SW 1271 (cell line): ENCODE data around the gene CEP164.
"Not testable (repeated sequence)": the region's sequence is repeated elsewhere in the genome, so short reads cannot be mapped to it uniquely, and the experiment has no call there.

Source experiments
- DNase-seq, 2 experiments: peaks; one replicate each; lab custom pipeline; 2025; lab: John Stamatoyannopoulos, UW

The CEP164 gene

DNA sequence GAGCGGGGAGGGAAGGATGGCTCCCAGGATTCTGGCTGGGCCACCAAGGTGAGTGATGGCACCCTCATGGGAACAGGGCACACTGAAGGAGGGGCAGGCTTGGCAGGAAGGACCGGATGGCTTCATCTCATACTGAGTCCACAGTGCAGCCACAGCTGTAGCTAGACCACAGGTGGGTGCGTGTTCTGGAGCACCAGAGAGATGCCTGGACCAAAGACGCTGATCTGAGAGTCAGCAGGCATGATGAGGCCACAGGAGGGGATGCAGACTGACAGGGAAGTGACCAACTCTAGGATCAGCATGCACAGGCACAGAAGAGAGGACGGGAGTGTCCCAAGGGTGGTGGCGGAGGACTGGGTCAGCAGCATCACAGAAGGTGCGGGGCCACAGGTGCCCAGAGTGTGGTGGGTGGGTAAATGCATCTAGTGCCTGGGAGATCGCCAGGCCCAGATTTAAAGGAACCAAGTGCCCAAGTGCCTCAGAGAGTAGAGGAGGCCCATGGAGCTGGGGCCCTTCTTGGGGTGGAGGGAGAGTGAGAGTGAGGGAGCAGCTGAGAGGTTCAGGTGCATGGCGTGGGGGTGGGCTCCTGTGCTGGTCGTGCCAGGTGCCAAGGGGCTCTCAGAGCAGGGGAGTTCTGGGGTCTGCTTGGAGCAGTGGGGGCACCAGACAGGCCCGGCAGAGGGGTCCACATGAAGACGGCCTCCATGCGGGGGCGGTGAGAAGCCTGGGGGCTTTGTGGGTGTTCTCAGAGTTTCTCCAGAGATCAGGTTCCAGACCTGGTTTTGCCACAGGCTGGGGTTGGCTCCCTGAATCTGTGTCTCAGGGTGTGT, 113.7 kb downstream of the CEP164 start:
- no peak for DNase-seq

DNA sequence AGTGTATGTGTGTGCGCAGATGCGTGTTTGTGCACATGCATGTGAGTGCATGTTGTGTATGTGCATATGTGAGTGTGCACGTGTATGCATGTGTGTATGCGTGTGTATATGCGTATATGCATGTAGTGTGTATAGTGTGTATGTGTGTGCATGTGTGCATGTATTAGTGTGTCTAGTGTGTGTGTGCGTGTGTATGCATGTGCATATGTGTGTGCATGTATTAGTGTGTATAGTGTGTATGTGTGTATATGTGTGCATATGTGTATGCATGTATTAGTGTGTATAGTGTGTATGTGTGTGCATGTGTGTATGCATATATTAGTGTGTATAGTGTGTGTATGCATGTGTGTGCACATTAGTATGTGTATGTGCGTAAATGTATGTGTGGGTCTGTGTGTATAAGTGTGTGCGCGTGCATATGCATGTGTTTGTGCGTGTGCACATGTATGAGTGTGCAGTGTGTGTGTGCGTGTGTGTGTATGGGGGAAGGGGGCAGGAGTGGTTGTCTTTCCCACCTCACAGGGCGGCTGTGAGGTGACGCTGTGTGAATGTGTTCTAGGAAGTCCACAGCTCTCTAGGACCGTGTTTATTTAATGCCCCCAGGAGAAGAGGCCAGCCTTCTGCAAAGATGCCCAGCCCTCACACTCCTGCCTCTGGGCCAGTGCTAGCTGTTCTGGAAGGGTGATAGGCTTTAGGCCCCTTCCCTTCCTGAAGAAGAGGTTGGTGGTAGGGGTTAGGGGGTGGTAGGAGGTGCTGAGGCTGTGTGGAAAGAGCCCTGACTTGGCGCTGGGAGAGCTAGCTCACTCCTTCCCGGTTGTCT, 114.6 kb downstream of the CEP164 start:
- DNase-seq, result no peak

DNA sequence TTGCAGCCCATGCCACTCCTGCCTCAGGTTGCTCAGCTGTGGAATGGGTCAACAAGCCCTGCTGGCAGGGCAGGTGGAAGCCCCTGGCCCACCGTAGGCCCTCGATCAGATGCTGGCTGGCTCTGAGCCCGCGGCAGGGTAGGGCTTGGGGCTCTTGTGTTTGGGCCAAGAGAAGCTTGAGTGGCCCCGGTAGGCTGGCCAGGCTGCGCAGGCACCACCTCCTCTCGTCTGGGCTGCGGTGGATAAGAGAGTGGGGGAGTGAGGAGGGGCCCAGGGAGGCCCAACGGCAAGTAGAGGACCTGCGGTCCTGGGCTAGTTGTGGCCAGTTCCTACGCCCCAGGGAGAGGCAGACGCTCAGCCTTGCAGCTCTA, 115.2 kb downstream of the CEP164 start:
- DNase-seq, result no peak

DNA sequence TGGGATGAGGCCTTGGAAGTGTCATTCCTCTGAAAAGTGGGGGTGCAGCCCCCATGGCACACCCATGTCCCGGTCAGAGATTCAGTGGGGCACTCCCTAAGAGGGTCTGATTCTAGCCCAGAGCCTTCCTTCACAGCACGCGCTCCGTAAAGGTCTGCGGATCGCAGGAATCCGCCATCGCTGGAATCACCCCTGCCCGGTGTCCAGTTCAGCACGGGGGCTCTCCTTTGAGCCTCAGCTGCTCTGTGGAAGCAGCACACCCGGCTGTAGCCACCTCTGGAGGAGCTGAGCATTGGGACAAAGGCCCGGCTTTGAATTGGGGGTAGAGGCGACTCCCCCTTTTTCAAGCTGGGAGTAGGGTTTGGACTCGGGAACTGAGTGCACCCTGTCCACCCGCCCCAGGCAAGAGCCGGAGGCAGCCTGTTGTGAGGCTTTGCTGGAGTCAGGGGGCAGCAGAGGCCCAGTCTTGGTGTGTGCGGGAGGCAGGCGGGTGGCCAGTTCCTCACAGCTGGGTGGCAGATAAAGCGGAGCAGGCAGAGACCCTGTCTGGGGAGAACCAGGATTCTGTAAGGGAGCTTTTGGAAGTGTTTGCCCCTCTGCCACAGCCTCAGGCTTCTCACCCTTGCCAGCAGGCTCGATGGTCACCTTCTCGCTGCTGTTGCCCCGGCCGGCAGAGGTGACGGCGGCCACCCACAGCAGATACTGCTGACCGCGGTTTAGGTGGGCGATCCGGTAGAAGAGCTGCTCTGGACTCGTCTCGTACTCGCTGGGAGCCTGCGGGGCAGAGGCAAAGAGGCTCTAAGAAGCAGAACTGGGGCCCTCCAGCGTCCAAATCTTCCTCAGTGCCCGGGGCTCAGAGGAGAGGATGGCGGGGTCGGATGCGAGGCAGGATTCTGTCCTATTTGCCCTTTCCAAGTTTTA, 115.9 kb downstream of the CEP164 start:
- no peak for DNase-seq

DNA sequence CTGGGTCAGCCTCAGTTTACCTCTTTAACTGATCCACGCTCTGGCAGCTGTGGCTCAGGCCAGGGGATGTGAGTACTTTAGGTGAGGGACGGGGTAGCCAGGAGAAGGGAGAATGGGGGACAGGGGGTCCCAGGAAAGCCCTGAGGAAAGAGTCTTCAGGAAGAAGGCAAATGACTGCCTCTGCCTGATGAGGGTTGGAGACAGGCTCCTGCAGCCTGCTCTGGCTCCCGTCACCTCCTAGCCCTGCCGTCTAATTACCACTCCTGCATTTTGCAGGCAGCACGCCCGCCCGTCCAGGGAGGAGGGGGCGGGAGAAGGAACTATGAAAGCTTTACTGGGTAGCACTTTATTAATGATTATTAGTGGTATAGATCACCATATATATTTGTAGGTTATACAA, 116.6 kb downstream of the CEP164 start:
- DNase-seq, result no peak

DNA sequence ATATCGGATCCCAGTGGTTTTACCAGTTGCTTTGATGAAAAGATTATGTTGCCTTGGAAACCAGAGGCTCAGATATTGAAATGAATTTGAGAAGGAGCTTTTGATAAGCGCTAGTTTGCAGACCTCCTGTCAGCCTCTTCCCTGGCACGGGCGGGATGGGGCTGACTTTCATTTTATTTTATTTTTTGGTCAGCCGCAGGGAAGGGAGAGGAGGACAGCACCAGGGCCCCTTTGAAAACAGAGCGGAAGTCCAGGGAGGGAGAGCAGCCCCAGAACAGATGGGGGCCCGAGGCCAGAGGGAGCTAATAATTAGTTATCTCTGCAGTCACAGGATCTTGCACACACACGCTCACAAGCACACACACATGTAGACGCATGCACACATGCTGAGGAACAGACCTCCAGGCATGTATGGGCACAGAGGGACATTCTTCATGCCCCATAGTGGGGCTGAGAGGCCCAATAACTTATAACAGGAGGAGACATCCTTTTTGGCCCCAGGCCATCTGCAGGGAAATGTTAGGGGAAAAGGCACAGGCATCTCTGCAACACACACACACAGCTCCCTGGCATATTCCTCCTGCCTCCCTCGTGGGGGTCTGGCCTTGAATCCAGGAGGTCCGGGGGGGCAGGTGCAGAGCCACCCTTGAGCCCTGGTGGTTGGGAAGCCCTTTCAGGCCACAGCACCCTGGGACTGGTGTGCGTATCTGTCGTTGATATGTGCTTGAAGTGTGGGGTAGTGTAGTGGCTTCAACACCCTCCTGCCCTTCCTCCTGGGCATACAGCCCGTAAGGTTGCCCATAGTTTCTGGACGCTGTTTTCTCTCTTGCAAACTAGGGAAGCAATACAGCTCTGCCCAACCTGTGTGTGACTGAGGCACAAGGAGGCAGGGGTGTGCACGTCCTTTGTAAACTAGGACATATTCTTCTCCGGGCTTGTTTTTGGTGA, 117.3 kb downstream of the CEP164 start:
- no peak for DNase-seq

DNA sequence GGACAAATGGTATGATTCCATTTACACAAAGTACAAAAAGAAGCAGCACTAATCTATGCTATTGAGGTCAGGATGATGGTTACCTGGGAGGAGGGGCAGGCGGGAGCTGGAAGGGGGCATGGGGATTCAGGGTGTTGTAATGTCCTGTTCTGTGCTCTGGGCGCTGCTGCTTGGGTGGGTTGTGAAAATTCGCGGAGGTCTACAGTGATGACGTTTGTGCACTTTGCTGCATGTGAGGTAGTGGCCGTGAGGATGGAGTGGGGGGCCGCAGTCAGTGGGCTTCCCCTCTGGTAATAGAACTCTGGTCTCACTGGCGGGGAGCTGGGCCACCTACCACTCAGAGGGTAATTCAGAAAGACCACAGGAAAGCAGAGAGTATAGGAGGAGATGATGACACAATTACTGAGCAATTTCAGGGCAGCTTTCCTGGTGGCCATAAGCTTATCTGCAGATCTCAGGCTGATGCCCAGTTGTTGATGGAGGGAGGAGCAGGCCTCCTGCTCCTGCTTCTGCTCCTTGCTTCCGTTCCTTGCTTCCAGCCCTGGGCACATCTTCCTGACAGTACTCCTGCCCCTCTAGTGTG, 121.5 kb downstream of the CEP164 start:
- DNase-seq, result no peak

DNA sequence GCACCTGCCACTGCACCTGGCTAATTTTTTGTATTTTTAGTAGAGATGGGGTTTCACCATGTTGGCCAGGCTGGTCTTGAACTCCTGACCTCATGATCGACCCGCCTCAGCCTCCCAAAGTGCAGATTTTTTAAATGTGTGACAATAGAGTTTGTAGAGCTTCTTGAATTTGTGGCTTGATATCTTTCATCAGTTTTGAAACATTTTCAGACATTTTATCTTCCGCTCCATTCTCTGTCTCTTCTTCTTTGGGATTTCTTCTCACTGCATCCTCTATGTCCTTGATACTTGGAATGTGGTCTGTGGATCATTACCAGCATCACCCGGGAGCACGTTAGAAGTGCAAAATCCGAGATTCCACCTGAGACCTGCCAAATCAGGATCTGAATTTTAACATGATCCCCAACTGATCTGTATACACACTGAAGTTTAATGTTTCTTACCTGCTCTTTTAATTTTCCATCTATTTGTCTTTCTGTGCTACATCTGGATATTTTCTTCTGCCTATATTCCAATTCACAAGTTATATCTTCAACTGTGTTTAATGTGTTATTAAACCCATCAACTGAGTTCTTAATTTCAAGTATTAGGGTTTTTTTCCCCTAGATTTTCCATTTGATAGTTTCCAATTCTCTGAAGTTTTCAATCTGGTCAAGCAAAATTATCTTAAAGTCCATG, 126.4 kb downstream of the CEP164 start:
- DNase-seq, result no peak

DNA sequence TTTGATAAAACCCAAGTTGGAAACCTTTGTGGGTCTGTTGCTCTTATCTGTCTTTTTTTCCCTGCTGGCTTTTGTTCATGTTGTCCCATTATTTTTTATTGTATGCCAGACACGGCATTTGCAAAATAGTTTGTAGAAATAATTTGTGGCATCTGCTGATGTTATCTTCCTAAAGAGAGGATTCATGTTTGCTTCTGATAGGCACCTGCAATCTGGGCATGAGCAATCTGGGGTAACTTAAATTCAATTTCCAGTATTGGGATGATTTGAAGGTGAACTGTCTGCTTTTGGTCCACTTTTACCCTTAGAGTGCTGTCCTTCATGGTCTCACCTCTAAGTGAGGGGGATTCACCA, 126.9 kb downstream of the CEP164 start:
- no peak for DNase-seq

DNA sequence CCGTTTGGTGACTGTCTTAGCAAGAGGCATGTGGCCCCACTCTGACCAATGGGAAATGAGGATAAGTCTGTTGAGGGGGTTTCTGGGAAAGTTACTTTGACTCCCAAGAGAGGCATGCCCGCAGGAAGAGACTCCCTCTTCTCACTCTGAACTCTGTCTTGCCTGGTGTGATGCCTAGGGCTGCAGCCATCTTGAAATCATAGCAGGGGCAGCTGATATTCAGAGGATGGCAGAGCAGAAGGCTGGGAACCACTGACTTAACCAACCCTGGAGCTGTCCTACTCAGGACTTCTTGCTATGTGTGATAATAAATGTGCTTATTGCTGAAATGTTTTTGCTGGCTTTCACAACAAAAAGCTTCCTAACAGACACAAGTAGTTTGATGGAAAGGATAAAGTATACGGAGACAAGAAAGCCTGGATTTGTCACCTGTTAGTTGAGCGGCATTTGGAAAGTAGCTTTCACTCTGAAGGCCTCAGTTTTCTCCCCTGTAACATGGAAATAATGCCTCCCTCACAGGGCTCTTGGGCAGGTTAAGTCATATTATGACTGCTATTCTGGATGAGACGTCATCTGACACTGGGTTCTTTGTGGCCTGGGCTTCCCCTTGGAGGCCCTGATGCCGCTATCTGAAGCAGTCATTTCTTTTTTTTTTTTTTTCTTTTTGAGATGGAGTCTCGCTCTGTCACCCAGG, 128.5 kb downstream of the CEP164 start:
- no peak for DNase-seq

DNA sequence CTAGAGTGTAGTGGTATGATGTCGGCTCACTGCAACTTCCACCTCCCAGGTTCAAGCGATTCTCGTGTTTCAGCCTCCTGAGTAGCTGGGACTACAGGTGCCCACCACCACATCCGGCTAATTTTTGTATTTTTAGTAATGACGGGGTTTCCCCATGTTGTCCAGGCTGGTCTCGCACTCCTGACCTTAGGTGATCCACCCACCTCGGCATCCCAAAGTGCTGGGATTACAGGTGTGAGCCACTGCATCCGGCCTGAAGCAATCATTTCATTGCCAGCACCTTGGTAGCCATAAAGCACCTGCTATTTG, 129.0 kb downstream of the CEP164 start:
- not testable (repeated sequence) for DNase-seq

DNA sequence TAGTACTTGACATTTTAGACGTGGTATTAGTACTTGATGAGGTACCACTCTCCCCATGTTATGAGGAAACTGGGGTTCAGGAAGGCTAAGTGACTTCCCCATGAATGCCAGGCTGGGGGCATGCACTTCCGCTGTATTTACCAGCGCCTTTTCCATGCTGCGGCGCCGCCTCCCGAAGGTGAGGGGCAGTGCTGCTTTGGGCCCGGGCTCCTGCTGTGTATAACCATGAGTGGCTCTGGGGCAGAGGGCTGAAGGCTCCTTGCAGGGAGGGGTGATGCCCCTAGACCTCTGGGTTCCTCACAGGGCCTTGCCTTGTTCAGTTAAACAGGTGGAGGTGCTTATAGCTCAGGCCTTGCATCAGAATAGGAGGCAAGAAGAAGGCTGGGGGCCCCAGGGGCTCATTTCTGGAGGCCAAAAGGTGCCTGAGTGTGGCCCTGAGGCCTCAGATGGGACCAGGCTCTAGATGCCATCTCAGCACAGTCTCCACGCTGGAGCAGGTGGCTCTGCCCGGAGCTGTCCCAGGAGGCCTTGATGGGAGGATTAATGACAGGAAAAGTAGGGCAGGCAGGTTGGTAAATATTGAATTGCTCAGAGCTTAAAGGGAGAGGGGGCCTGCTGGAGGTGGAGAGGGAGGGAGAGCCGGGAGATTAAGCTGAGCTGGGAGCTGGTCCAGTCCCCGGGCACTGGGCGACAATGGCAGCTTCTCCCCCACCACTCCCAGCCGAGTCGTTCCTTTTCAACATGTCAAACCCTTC, 129.6 kb downstream of the CEP164 start:
- DNase-seq, result no peak

DNA sequence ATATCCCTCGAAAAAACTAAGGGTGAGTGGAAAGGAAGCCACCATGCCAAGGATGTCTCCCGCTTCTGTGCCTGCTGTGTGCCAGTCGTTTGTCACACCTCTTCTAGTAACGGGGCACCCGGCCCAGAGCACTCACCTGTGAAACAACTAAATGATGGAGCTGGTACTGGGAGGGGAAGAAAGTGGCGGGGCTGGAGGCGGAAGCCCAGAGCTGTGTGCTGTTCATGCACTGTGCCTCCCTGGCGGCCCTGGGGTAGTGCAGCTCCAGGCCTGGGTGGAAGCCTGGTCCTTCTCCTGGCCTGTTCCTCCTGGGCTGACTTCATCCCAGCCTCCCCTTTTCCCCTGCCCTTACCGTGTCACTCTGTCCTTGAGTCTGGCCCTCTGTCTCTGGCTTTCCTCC, 130.2 kb downstream of the CEP164 start:
- no peak for DNase-seq

DNA sequence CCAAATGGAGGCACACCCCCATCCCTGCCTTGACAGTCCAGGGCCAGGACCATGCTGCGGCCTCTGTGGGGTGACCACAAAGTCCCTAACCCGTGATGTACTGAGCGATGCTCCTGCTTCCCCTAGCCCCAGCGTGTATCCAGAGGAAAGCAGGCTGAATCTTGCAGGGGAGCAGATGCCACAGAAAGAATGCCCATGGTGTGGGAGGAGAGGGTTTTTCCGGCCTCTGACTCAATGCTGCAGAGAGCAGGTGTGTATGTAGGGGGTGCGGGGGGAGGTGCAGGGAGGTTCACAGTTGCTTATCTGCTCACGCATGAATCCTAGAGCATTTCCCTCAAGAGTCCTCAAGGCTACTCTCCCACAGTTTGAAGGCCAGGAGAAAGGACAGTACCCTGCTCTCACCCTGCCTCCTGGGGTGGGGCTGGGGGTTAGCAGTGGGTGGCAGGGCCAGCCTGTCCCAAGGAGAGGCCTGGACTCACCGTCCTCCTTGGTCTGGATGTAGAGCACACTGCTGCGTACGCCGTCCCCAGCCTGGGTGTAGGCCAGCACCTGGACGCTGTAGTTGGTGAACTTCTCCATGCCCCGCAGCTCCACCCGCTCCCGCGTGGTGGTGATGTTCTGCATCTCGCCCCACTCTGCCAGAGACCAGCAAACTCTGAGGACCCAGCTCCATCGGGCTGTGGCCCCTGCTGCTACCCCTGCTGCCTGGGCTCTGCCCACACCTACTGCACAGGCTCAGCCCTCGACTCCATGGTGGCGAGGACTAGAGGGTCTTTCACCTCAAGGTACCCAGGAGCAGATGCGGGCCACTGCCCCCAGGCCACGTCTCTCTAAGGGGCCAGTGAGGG, 130.8 kb downstream of the CEP164 start:
- DNase-seq, result no peak

DNA sequence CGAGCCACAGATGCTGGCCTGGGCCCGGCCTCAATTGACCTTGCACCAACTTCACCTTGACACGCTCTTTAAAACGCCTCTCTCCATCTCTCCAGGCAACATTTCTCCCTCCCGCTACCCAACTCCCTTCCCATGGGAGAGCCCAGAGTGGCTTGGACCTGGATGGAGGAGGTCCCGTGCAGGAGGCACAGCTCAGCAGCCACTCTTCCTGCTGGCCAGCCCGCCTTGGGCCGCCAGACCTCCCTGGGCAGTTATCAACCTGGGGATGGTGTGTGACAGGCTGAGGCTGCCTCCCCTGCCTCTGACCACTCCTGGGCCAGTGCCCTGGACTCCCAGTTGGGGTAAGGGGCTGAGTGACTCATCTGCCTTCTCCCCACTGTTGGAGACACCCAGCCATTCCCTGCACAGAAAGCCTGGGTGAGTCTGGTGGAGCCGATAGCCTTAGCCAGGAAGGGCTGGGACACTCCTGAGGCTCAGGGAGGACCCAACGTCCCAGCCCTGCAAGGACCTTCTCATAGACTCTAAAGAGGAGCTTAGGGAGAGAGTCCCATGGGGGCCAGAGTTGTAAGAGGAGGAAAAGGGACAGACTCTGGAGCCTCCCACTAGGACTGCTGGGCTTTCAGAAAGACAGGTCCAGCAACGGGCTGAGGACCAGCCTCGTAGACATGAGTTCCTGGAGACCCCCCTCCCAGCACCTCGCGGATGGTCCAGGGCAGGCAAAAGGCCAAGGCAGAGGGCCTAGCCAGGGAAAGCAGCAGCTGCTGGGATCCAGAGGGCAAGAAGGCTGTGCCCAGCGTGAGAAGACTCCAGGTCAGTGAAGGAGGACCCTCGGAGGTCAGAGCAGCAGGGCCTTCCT, 131.7 kb downstream of the CEP164 start:
- no peak for DNase-seq

DNA sequence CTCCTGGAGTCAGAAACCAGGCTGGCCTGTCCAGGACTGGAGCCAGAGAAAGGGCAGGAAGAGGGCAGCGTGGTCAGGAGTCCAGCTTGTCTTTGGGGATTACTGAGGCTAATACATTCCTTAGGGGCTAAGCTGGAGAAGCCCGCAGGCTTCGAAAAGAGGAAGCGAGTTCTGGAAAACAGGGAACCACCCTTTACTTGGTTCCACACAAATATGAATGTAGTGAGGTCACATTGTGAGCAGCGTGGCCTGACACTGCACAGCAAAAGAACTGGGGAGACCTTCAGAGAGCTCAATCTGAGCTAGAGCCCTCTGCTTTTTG, 132.3 kb downstream of the CEP164 start:
- no peak for DNase-seq

DNA sequence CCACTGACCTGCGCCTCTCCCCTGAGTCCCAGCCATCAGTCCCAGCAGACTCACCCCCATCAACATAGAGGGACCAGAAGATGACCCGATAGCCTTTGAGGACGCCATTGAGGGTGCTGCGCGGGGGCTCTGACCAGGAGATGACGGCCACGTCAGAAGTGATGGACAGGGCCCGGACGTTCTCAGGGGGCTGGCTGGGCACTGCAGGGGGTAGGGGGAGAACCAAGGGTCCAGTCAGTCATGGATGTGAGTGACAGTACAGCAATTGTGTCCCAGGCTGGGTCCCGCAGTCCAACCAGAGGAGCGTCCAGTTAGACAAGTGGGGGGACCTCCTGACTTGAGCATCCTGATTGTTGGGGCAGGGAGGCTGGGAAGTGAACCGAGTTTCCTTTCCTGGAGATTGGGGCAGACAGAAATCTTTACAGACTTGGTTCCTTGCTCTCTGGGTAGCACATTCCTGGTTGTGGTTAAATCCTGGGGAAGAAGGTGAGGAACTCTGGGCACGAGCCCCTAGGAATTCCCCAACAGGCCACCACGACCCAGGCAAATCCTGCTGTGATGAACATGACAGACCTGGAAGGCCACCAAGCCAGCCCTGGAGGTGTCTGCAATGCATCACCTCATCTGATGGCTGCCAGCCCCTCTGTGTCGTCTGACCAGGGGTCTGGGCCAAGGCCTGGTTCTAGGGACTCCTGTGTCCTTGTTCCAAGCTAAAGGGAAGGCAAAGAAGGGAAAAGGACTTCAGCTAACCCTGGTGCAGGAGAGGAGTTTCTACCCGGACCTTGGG, 133.9 kb downstream of the CEP164 start:
- no peak for DNase-seq
